Adipocyte (in vitro differentiated cells): ENCODE measurements around the gene PRKAG1.
A peak's percentile ranks its signal among the peaks of the same experiment; 100 is the strongest.

Experiments
- DNase-seq: peaks from one replicate; pipeline ENCODE4 v3.0.0-alpha.2; 2015; ENCODE audit warnings: low read depth
- H3K27me3 ChIP-seq: replicated peaks from 2 replicates; pipeline ENCODE4 v1.7.0; 2013; ENCODE audit warnings: mild to moderate bottlenecking, low read length, moderate library complexity; ENCODE audit not compliant: control insufficient read depth, insufficient read depth
- H3K36me3 ChIP-seq: 2 replicates; pipeline ENCODE4 v1.7.0; 2013; ENCODE audit warnings: low read length, mild to moderate bottlenecking, moderate library complexity; ENCODE audit not compliant: control insufficient read depth, insufficient read depth, severe bottlenecking
- H3K4me1 ChIP-seq: 2 replicates; pipeline ENCODE4 v1.7.0; 2013; ENCODE audit warnings: mild to moderate bottlenecking, low read length, moderate library complexity; ENCODE audit not compliant: control insufficient read depth, insufficient read depth
- H3K4me3 ChIP-seq: 2 replicates; pipeline ENCODE4 v1.7.0; 2013; ENCODE audit warnings: mild to moderate bottlenecking, low read length, moderate library complexity
- H3K9ac ChIP-seq: 2 replicates; pipeline ENCODE4 v1.7.0; 2013; ENCODE audit warnings: mild to moderate bottlenecking, low read length, moderate library complexity
- H3K9me3 ChIP-seq: 2 replicates; pipeline ENCODE4 v1.7.0; 2013; ENCODE audit warnings: mild to moderate bottlenecking, low read length, moderate library complexity; ENCODE audit not compliant: control insufficient read depth

Gene PRKAG1

GRCh38 chr12:49046129-49046895 is 27.7 kb upstream of the PRKAG1 start:
- H3K36me3 ChIP-seq = peaks cover 99% of the 10 kb centered on the region
- no peak for DNase-seq
- no peaks in the 10 kb centered on the region for H3K27me3 ChIP-seq
- no peak overlapping the region for H3K4me3 ChIP-seq
- H3K9ac ChIP-seq = no peak overlapping the region
- H3K9me3 ChIP-seq = no peaks in the 10 kb centered on the region
- H3K4me1 ChIP-seq = no peaks in the 10 kb centered on the region

- Histone ChIP-seq H3K36me3 (peaks cover 99% of the 10 kb centered on the region), H3K4me1 (no peaks in the 10 kb centered on the region)
- DNase-seq = no peak
These were observed 26.1 kb upstream of the PRKAG1 start for GRCh38 chr12:49044660-49045059.

GRCh38 chr12:49043856-49044258 is 25.3 kb upstream of the PRKAG1 start:
- H3K9ac ChIP-seq = no peak overlapping the region
- no peaks in the 10 kb centered on the region for H3K9me3 ChIP-seq
- no peak overlapping the region for H3K4me3 ChIP-seq
- H3K27me3 ChIP-seq = no peaks in the 10 kb centered on the region
- H3K4me1 ChIP-seq = no peaks in the 10 kb centered on the region
- peaks cover 99% of the 10 kb centered on the region for H3K36me3 ChIP-seq
- DNase-seq = peak; percentile 57

More at GRCh38 chr12:49044660-49045059, 26.1 kb upstream of the PRKAG1 start:
- H3K27me3 ChIP-seq = no peaks in the 10 kb centered on the region
- no peak overlapping the region for H3K4me3 ChIP-seq
- no peaks in the 10 kb centered on the region for H3K9me3 ChIP-seq
- no peak overlapping the region for H3K9ac ChIP-seq

GRCh38 chr12:49043241-49043640 is 24.7 kb upstream of the PRKAG1 start:
- H3K4me3 ChIP-seq = no peak overlapping the region
- H3K9me3 ChIP-seq = no peaks in the 10 kb centered on the region
- no peaks in the 10 kb centered on the region for H3K4me1 ChIP-seq
- DNase-seq = no peak
- H3K36me3 ChIP-seq = peaks cover 99% of the 10 kb centered on the region
- H3K27me3 ChIP-seq = no peaks in the 10 kb centered on the region
- no peak overlapping the region for H3K9ac ChIP-seq

- H3K4me1 ChIP-seq = no peaks in the 10 kb centered on the region
- H3K36me3 ChIP-seq = peaks cover 99% of the 10 kb centered on the region
- no peak overlapping the region for H3K9ac ChIP-seq
- H3K9me3 ChIP-seq = no peaks in the 10 kb centered on the region
- no peak overlapping the region for H3K4me3 ChIP-seq
- H3K27me3 ChIP-seq = no peaks in the 10 kb centered on the region
- DNase-seq = no peak
These were observed 23.4 kb upstream of the PRKAG1 start for GRCh38 chr12:49041881-49042484.

- Histone ChIP-seq H3K4me1 (no peaks in the 10 kb centered on the region), H3K36me3 (peaks cover 97% of the 10 kb centered on the region), H3K9me3 (no peaks in the 10 kb centered on the region), H3K9ac (no peak overlapping the region), H3K4me3 (no peak overlapping the region), H3K27me3 (no peaks in the 10 kb centered on the region)
- DNase-seq = no peak
These were observed 22.7 kb upstream of the PRKAG1 start for GRCh38 chr12:49041036-49041880.

GRCh38 chr12:49040364-49040855 is 21.8 kb upstream of the PRKAG1 start:
- DNase-seq = no peak
- Histone ChIP-seq H3K4me1 (no peaks in the 10 kb centered on the region), H3K27me3 (no peaks in the 10 kb centered on the region), H3K36me3 (peaks cover 94% of the 10 kb centered on the region), H3K4me3 (no peak overlapping the region), H3K9me3 (no peaks in the 10 kb centered on the region), H3K9ac (no peak overlapping the region)

GRCh38 chr12:49039421-49040363 is 21.1 kb upstream of the PRKAG1 start:
- Histone ChIP-seq H3K4me1 (no peaks in the 10 kb centered on the region), H3K9ac (no peak overlapping the region), H3K4me3 (no peak overlapping the region), H3K27me3 (no peaks in the 10 kb centered on the region), H3K9me3 (no peaks in the 10 kb centered on the region), H3K36me3 (peaks cover 94% of the 10 kb centered on the region)
- DNase-seq = no peak

- Histone ChIP-seq H3K9me3 (no peaks in the 10 kb centered on the region), H3K4me1 (no peaks in the 10 kb centered on the region), H3K27me3 (no peaks in the 10 kb centered on the region), H3K36me3 (peaks cover 94% of the 10 kb centered on the region), H3K4me3 (no peak overlapping the region), H3K9ac (no peak overlapping the region)
- DNase-seq = no peak
These were observed 19.8 kb upstream of the PRKAG1 start for GRCh38 chr12:49038291-49038955.

GRCh38 chr12:49037947-49038237 is 19.3 kb upstream of the PRKAG1 start:
- Histone ChIP-seq H3K4me1 (no peaks in the 10 kb centered on the region), H3K9me3 (no peaks in the 10 kb centered on the region), H3K36me3 (peaks cover 94% of the 10 kb centered on the region), H3K27me3 (no peaks in the 10 kb centered on the region), H3K4me3 (no peak overlapping the region), H3K9ac (no peak overlapping the region)
- DNase-seq = no peak
